Stimulated activated CD4-positive, alpha-beta T cell treated with anti-CD3 and anti-CD28 coated beads, TNF-alpha, amount 100 ng/mL, for 4 hours (primary cell): Measurements from ENCODE around the gene CCDC195.

Experiments
- DNase-seq, 3 experiments: peaks; one replicate each; pipeline ENCODE4 v3.0.0-alpha.2; 2020; ENCODE audit warnings: low read depth in 3 of 3

Gene CCDC195, protein sequence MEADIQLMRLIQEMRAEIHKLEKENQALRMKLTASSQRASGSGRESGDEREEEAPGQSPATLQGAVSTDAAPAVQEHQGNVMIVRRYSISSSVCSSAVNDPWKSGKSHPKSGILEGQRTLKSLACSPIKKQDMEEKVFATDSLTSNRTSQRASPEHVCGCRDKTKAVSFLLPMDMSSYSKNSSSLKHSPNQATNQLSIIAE

DNA sequence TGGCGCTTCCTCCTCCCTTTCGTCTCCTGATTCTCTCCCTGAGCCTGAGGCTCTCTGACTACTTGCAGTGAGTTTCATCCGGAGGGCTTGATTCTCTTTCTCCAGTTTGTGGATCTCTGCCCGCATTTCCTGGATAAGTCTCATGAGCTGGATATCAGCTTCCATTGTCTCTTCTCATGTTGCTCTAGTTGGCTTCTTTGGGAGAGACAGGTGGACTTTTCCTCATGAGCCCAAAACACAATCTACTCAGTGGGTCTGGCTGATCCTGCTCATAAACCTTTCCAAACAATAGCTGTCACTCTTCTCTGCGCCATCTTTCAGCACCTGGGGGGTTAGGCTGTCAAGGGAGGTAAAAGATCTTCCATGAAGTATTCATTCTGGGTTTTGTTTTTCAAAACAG lies at the start of gene CCDC195:
Gene CCDC195, minus strand, starts transcription at position 165 of the 400 bp plus-strand sequence. Its CDS starts 0 bp downstream, at position 165.
- DNase-seq: no peak

DNA sequence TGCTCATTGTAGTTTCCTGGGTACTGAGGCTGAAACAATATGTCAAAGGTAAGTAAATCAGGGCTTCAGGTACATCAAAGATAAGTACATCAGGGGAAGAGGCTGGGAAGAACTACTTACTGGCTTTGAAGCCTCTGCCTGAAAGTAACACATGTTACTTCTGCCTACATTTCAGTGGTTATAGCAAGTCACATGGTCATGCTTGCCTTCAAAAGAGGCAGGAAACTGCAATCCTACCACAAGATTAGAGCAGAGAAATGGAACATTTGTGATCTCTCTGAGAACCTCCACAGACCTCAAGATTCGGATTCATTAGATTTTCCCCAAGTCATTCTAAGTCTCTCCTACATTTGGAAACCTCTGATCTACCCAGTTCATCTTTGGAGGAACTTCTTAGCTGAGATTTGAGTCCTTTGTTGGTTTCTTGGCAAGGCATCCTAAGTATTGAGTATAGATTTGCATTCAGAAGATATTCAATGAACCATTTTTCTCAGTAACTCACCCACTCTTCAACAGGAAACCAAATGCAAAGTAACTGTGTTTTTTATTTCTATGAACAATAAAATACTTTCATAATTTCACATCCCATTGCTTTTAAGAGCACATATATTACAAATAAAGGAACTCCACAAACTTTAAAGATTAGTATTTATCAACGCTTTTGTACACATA lies 48.5 kb upstream of the CCDC195 start:
- no peak for DNase-seq

DNA sequence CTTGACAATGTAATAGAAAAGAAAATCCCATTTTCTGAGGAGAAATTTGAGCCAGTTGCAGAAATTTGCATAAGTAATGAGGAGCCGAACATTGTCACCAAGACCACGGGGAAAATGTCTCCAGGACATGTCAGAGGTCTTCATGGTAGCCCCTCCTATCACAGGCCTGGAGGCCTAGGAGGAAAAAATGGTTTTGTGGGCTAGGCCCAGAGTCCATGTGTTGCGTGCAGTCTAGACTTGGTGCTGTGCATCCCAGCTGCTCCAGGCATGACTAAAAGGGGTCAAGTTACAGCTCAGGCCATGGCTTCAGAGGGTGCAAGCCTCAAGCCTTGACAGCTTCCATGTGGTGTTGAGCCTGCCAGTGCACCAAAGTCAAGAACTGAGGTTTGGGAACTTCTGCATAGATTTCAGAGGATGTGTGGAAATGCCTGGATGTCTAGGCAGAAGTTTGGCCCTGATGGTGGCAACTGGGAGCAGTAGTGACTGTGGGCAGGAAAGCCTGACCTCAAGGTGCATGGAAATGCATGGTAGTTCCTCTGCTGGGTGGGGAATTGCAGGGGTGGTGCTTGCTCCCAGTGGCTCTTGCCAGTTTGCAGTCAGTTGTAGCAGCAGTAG lies 41.9 kb upstream of the CCDC195 start:
- DNase-seq: no peak

DNA sequence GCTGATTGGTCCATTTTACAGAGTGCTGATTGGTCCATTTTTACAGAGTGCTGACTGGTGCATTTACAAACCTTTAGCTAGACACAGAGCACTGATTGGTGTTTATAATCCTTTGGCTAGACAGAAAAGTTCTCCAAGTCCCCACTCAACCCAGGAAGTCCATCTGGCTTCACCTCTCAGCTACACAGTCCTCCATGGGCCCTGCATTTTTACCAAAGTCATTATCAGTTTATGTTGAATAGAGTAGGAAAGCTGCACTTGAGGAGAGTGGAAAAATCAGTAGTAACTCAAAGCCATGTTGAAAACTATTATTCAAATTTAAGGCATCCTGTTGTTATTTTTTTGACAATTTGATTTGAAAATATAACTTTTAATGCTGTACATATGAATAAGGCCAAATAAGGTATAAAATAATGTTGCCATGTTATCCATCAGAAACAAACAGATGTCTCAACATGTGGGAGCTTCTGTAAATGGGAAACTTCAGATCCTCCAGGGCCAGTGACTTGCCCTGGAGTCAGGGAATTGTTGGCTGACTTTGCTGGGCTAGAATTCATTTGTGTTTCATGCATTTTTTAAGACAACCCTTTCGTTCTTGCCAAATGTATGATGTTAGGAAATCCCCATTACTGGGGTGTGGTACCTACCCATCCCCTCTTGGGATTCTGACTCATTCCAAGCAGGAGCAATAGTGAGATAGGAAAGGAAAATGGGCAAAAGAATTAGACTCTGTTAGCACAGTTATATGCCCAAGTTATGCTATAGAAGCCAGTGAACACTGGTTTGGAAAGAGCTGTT lies 37.8 kb upstream of the CCDC195 start:
- DNase-seq: no peak

DNA sequence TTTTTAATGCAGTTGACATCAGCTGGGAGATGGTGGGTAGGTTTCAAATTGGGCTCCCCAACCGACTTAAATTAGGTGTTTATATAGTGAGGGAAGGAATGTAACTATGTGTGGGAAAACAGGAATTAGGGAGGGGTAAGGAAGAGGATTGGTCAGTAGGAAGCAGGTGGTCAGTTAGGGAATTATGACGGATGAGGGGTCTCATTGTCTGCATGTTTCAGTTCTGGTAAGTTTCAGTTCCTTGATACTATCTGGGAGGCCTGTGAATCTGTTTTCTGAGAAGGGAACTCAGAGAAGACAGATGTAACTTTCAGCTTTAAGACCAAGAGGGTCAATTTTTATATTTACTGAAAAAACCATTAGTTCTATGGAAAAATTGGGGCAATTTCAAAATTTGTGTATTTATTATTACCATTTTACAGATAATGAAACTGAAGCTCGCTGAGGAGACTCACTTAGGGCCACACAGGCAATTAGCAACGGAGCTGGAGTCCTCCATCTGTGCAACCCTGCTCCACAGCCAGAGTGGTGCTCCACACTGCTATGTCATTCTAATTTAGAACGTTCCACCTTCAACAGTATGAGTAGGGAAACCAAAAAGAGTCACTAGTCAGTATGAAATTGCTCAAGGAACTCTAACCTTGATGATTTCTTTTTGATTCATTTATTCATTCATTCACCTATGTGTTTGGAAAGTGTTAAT lies 36.0 kb upstream of the CCDC195 start:
- no peak for DNase-seq

DNA sequence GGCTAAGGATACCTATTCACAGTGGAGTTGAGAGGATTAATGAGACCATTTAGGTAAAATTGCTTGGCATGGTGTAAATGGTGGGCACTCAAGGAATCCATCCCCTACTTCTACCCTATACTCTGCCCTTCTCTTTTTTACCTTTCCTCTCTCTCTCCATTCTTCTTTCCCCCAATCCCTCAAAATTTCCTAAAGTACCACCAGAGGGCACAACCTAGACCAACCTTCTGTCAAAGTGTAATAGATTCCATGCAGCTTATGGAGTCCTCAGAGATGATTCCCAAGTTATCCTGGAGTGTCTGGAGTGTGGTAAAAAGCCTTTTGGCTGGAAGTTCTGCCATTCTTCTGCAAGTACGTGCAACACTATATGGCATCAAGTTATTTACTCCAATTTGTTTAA lies 33.0 kb upstream of the CCDC195 start:
- no peak for DNase-seq

DNA sequence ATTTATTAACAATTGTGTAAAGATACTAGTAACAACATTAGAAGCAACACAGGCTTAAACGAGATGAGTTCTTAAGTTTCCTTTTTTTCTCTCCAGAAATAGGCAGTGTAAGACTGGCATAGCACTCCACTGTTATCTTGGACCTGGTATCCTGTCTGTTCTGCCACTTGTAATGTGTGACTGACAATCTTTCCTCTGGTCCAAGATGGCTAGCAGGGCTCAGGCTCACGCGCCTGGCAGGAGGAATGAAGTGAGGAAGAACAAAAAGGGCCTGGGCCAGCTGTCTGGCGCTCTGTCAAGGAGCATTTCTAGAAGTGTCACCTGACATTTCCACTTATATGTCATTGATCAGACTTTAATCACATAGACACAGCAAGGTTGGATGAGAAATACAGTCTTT lies 31.6 kb upstream of the CCDC195 start:
- DNase-seq: no peak

DNA sequence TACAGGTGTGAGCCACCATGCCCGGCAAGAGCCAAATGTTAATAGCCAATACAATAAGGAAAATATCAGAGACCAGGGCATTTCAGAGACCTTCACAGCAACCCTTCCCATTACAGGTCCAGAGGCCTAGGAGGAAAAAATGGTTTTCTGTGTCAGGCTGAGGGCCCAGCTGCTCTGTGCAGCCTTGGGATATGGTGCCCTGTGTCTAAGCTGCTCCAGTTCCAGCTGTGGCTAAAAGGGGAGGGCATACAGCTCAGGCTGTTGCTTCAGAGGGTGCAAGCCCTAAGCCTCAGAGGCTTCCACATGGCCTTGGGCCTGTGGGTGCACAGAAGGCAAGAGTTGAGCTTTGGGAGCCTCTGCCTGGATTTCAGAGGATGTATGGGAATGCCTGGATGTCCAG lies 20.1 kb upstream of the CCDC195 start:
- DNase-seq: no peak

DNA sequence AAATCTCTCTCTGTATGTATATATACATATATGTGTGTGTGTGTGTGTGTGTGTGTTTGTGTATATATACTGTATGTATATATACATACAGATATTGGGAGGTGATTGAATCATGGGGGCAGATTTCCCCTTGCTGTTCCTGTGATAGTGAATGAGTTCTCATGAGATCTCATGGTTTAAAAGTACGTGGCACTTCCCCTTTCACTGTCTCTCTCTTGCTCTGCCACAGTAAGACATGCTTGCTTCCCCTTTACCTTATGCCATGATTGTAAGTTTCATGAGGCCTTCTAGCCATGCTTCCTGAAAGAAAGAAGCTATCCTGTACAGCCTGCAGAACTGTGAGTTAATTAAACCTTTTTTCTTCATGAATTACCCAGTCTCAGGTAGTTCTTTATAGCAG lies 18.8 kb upstream of the CCDC195 start:
- no peak for DNase-seq

DNA sequence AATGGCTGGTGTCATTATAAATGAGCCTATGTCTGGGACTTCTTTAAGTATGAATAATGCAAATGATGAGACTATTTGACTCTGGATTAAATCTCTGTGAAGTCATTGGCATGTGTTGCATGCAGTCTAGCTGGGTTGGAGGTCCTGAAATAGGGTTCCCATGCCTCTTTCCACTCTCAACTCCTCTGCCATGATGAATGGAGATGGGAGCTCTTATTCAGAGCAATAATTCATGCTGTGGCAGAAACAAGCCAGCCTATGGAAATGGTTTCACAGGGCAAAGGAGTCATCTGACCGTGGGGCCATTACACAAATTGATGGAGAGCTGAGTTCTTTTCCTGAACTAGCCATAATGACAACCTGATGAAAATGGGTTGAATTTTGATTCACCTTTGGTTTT lies 15.5 kb upstream of the CCDC195 start:
- no peak for DNase-seq

DNA sequence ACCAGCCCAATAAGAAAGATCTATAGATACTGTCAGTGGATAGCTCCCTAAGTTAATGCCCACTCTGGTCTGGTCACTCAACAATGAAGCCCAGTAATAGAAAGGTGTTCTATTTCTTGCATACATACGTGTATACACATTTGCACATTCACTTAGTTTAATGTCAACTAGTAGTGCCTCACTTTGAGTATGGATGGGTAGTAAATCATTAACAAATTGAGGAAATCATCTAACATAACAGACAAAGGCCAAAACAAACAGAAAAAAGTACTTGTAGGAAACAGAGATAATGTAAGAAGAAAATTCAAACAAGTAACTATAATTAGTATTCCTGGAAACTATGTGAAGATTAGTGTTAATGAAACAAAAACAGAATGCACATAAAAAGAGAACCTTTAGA lies 13.3 kb upstream of the CCDC195 start:
- DNase-seq: no peak

DNA sequence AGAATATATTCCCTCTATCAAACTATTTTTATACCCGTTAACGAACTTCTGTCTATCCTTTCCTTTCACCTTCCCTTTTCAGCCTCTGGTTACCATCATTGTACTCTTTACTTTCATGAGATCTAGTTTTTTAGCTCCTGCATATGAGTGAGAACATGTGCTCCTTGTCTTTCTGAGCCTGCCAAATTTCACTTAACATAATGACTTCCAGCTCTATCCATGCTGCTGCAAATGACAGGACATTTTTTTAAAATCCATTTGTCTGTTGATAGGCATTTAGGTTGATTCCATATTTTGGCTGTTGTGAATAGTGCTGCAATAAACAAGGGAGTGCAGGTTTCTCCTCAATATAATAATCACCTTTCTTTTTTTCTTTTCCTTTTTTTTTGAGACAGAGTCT lies 8.2 kb upstream of the CCDC195 start:
- DNase-seq: no peak

DNA sequence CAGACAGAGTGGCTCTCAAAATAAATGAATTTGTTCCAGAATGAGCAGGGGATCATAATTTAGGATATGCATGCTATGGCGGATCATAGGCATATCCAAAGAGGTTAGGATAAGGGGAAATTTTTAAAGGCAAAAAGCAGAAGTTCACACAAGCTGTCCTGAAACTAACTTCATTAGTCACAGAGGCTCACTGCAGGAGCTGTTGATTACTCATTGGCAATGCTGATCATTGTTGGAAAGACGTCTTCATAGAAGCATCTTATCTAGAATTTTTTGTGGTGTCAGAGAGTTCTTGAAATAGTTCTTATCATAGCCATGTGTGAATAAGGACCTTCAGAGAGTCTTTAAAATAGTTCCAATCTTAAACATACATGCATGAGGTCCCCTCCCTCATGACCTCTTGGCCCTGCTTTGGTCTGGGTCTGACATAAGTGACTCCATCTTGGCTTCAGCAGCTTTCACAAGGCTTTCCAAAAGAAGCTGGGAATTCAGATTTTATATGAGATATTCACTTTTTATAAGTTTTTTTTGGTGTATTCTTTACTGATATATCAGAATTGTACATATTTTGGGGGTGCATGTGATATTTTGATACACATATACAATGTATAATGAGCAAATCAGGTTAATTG lies 7.5 kb upstream of the CCDC195 start:
- DNase-seq: no peak

DNA sequence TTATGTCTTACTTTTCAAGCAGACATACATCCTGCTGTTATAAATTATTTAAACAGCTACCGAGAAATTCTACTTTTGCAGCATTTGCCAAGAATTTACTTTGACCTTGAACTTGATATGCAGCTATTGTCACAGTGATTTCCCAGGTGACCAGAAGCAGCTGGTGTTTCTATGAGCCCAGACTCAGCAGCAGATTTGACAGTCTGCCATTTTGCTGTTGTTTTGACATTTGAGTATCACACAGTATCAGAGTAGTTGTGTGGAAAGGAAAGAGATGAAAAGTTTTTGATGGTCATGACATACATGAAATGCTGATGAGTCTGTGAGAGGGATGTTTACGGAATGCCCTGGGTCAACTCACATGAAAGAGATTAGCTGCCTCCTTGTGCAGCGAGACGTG lies 6.6 kb upstream of the CCDC195 start:
- DNase-seq: no peak

DNA sequence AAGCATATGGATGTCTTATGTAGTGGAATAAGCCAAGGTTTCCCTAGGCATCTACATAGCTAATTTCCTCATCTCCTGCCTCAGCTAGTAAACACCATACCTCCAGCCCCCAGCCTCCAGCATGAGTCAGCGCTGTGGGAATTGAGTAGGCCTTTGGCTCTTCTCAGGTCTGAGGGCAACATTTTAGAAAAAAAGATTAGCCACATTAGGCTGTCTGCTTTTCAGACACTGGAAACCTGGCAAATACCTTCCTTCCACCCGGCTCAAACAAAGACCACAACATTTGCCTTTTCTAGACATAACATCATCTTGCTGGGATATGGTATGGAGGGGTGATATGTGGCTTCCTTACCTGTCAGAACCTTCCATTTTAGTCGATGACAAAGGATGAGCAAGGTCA lies 6.1 kb upstream of the CCDC195 start:
- no peak for DNase-seq

DNA sequence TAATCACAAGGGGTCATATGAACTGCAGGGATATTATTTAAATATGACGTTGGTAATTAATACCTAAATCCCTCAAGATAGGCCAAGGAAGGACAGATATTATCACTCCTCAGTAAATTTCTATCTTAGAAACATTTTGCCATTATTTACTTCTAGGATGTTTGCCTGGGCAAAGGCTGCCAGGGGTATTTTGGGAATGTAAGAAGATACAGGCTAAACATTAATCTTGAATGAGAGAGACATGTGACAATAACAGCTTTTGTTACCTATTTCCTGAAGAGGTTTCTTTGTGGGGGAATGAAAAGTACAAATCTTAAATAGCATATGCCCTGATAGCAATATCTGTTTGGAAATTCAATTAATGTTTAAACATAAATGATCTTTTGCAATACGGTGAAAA lies 756 bp upstream of the CCDC195 start:
- no peak for DNase-seq

DNA sequence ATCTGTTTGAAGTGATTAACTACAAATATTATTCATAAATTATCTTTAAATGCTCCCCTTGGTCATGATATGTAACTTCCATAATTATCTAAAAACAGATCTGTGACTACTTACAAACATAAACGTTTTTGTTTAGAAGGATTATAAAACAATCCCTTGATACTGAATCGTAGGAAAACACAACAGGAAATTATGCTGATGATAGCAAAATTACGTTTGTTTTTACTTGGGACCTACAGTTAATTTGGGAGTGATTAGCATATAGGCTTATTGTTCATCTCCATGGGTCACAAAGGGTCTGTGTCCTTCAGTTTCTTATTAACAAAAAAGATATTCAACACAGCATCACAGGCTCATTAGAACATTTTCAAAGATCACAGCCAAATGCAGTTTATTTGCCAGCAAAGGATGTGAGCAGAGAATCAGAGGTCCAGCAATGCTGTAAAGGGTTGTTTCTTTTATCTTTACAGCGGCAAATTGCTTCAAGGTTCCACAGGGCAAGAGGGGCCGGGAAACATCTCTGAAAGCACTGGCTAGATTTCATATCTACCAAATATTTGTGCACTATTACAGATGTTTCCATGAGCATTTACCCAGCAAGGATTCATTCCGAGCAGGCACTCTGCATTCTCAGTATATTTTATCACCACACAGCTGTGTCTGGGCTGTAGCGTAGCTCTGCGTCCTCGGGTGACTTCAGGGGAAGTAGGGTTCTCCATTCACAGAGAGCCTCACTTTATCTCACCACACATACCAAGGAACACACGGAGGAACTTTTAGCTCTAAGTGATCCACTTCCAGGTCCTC lies 4.1 kb downstream of the CCDC195 start:
- no peak for DNase-seq

DNA sequence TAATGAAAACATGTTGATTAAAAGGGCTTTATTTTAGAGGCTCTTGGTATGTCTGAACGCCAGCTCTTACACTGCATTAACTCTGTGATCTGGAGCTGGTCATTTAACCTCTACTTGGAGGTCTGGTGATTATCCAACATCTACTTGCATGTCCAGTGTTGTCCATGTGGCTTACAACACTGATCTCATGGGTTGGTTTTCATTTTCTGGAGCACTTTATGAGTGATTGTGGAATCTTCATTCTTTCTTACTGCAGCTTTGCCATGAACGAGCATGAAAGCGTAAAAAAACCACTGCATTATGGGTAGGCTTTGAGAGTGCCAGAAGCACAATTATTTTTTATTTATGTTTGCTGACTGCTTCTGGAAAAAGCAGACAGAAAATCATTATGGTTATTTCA lies 4.8 kb downstream of the CCDC195 start:
- no peak for DNase-seq

DNA sequence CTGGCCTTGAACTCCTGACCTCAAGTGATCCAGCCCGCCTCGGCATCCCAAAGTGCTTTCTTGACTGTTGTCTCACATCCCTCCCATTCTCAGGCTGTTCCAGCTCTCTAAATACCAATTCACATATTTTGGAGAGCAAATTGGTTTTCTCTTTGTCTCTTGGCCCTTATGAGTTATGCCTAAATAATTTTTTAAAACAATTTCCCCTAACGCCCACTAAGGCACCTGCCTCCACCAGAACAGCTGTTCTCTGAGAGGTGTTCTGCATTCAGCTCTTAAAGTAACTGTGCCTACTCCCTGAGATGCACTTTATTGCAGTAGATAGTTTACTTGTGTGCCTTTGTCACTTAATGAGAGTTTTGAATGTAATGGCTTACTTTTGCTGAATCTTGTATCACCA lies 6.9 kb downstream of the CCDC195 start:
- DNase-seq: no peak

DNA sequence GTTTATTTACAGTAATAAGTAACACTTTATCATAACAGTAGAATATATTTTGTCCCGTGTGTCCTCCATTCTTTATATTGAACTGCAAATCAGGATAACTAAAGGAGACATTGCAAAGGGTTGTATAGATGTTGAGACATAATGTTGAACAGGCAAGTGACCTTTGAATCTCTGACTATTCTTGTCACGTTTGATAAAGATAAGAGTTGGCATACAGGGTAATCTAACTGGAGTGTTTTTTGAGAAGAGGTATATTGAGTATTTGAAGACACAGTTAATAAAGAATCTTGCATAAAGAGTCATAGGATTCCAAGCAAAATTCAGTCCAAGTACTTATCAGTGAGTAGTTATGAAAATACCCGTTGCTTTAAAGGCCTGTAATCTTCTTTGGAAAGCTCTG lies 21.7 kb downstream of the CCDC195 start:
- DNase-seq: no peak

DNA sequence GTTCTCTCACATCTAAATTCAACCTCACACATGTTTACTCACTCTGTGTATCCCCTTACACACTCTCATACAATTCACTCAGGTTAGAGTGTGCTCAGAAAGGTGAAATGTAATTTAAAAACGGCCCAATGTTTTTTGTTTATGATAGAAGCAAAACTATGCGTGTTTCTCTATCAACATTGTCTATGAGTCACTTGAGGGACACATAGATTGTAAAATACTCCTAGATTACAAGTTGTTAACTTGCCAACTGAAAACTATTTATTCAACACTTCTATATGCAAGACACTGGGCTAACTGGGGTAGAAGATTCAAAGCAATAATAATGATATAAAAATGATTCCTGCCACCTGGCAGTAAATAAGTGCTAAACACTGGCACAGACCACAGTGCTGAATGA lies 24.6 kb downstream of the CCDC195 start:
- no peak for DNase-seq
